Lower leg skin (tissue), 4 donors: ENCODE results near the gene FZD8. TPM values are rescaled to one million over a fixed set of nuclear protein-coding genes. Genes with fewer than 3 reads are reported as not detected.
A peak's percentile ranks its signal among the peaks of the same experiment; 100 is the strongest.

ENCODE experiments used
- DNase-seq, 2 donors: peaks; one replicate each; pipeline ENCODE4 v3.0.0-alpha.2; 2019; ENCODE audit warnings: low spot score in 2 of 2
- H3K4me3 ChIP-seq: fragments of 200-600 bp; sonication (generic); 2 replicates; pipeline ENCODE4 v1.5.1; 2017; ENCODE audit warnings: mild to moderate bottlenecking, low read depth; ENCODE audit not compliant: poor library complexity, severe bottlenecking
- POLR2A ChIP-seq, 2 donors: fragments of 450-650 bp; IDR thresholded peaks; one replicate each; pipeline ENCODE4 v1.6.1; 2016 to 2017; ENCODE audit warnings: antibody characterized with exemption in 2 of 2, mild to moderate bottlenecking in 1 of 2, moderate library complexity in 1 of 2
- WGBS, 2 donors: methylation state at CpG; one replicate each; pipeline ENCODE4 v1.1.5; 2018; 5-methylcytosine and 5-hydroxymethylcytosine counted together
- intact Hi-C: fragments of 100-400 bp; cut with DNase I; formaldehyde crosslinking; loops from one replicate; pipeline ENCODE4 v1.15.0; 2023; ENCODE audit warnings: low total_unique reads
- total RNA-seq, 4 donors: library from RNA; depleted of rRNA; stranded (reverse); fragments of >200 nt; gene quantifications; one replicate each; pipeline ENCODE4 v1.1.0, GENCODE V29; 2016
- TF ChIP-seq, protein P1 (sequence below), 3 donors: fragments of 450-650 bp; IDR thresholded peaks; one replicate each; pipeline ENCODE4 v1.5.1; 2016; ENCODE audit warnings: antibody characterized with exemption in 3 of 3, mild to moderate bottlenecking in 3 of 3, moderate library complexity in 2 of 3

FZD8 gene
- total RNA-seq, 4 donors from 2014 or later, result 5.2 to 13.1 (median 8.6) TPM

- 68 to 72% methylated on average over 2 of the region's 2 CpGs for whole genome bisulfite sequencing, 2 donors
- no peak overlapping the region for H3K4me3 ChIP-seq
- no peak for TF ChIP-seq POLR2A (IDR thresholded peaks at IDR 0.05)
- TF ChIP-seq, protein P1, sequence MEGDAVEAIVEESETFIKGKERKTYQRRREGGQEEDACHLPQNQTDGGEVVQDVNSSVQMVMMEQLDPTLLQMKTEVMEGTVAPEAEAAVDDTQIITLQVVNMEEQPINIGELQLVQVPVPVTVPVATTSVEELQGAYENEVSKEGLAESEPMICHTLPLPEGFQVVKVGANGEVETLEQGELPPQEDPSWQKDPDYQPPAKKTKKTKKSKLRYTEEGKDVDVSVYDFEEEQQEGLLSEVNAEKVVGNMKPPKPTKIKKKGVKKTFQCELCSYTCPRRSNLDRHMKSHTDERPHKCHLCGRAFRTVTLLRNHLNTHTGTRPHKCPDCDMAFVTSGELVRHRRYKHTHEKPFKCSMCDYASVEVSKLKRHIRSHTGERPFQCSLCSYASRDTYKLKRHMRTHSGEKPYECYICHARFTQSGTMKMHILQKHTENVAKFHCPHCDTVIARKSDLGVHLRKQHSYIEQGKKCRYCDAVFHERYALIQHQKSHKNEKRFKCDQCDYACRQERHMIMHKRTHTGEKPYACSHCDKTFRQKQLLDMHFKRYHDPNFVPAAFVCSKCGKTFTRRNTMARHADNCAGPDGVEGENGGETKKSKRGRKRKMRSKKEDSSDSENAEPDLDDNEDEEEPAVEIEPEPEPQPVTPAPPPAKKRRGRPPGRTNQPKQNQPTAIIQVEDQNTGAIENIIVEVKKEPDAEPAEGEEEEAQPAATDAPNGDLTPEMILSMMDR (IDR thresholded peaks at IDR 0.05), result no peak
- intact Hi-C loops, result no loop called here
- DNase-seq, result no peak
These were observed 41.9 kb downstream of the FZD8 start for GRCh38 chr10:35600193-35600592.

- TF ChIP-seq, protein P1 (IDR thresholded peaks at IDR 0.05), result no peak
- TF ChIP-seq POLR2A (IDR thresholded peaks at IDR 0.05), result no peak
- intact Hi-C loops, result no loop called here
- DNase-seq, result no peak
- WGBS, 2 donors, result 35 to 43% methylated on average over 6 of the region's 6 CpGs
- no peak overlapping the region for H3K4me3 ChIP-seq
These were observed 43.7 kb downstream of the FZD8 start for GRCh38 chr10:35598379-35598778.

GRCh38 chr10:35595106-35595505, 47.0 kb downstream of the FZD8 start:
- 43 to 46% methylated on average over 3 of the region's 3 CpGs for WGBS, 2 donors
- no peak for DNase-seq
- TF ChIP-seq, protein P1 (IDR thresholded peaks at IDR 0.05), result no peak
- no peak for TF ChIP-seq POLR2A (IDR thresholded peaks at IDR 0.05)
- H3K4me3 ChIP-seq, result no peak overlapping the region
- intact Hi-C loops, result no loop called here

DNA sequence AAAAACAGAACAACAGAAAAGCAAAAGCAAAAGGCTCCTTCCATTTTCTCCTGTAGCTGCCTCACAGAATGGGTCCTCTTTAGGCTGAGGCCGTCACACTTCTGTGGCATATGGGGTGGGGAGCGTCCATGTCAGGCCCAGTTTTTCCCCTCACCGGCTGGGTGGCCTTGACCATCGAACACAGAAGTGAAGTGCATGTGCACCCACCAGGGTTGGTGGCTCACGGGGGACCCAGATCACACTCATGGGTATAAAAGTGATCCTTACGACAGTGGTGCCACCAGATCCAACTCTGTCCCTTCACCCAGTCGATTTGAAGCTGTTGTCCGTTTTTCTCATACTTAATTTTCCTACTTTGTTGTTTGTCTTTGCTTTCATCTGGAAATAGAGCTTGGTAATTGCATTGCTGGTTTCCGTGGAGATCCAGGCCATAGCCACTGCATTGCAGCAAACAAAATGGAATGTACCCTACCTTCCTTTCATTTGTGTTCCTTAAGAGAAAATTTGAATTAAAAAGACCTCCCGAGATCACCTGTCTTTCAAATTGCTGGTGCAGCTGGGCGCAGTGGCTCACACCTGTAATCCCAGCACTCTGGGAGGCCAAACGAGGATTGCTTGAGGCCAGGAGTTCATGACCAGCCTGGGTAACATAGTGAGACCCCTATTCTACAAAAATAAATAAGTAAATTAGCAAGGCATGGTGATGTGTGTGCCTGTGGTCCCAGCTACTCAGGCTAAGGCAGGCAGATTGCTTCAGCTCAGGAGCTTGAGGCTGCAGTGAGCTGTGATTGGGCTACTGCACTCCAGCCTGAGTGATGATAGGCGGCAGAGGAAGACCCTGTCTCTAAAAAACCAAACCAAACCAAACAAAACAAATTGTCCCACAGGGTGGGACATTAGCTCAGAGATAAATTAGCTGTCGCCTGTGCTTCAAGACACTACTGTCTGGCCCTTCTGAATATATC, 47.7 kb downstream of the FZD8 start:
- no peak overlapping the region for H3K4me3 ChIP-seq
- TF ChIP-seq, protein P1 (IDR thresholded peaks at IDR 0.05), result no peak
- TF ChIP-seq POLR2A (IDR thresholded peaks at IDR 0.05), result no peak
- WGBS, 2 donors, result 56 to 63% methylated on average over 14 of the region's 14 CpGs
- DNase-seq, result no peak
- intact Hi-C loops, result no loop called here

DNA sequence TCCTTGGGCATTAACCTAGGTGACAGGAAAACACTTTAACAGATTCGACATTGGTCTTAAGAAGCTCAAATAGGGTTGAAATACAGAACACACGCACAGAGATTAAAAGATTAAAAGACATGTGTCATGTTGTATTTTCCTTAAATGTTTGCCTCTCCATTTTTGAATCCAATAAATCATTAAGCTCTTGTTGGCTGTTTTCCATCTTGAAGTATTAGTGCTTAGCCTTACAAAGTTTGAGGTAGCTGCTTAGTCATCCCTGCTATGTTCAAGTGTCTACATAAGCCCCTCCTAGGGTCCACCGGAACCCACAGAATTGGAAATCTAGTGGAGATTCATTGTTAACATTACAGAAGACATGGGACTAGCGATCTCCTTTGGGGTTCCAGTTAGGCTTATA, 49.7 kb downstream of the FZD8 start:
- WGBS, 2 donors, result 73 to 80% methylated on average over 4 of the region's 4 CpGs
- no peak overlapping the region for H3K4me3 ChIP-seq
- TF ChIP-seq, protein P1 (IDR thresholded peaks at IDR 0.05), result no peak
- TF ChIP-seq POLR2A (IDR thresholded peaks at IDR 0.05), result no peak
- DNase-seq, result peak in 1 of 2 donors; percentile 5
- intact Hi-C loops, result no loop called here
